Measurements from ENCODE around the gene NAGK. TPM values are rescaled to one million over a fixed set of nuclear protein-coding genes. Genes with fewer than 3 reads are reported as not detected.

The NAGK gene
- total RNA-seq, 1 donor from 2014 or later: 46.7 TPM

DNA sequence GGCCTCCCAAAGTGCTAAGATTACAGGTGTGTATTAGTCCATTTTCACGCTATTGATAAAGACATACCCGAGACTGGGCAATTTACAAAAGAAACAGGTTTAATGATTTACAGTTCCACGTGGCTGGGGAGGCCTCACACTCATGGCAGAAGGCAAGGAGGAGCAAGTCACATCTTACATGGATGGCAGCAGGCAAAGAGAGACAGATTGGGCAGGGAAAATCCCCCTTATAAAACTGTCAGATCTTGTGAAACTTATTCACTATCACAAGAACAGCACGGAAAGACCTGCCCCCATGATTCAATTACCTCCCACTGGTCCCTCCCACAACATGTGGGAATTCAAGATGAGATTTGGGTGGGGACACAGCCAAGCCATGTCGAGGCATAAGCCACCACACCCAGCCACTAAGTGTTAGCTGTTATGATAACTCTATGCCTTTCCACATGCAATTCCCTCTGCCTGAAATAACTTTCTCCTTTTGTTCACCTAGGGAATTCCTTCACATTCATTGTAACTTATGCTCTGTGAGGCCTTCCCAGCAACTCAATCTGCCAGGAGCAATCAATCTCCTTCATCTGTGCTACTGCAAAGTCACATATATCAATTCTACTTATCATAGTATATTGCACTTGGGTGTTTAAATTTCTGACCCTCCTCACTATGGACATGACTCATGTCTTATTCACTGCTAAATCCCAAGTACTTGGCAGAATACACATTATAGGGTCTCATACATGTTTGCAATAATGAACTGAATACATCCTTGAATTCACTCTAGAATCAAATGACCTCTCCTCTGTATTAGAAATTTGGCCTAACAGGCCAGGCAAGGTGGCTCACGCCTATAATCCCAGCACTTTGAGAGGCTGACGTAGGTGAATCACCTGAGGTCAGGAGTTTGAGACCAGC lies 54.2 kb downstream of the NAGK start:
- intact Hi-C loops (cut with micrococcal nuclease): no loop called here
- Histone ChIP-seq H3K27ac (replicated peaks) (no peak overlapping the region), H3K4me1 (peaks cover 19% of the 10 kb centered on the region), H3K36me3 (peaks cover 55% of the 10 kb centered on the region), H3K4me3 (no peak overlapping the region), H3K27me3 (ENCODE audit: low read depth) (no peaks in the 10 kb centered on the region), H3K9me3 (replicated peaks) (no peaks in the 10 kb centered on the region)
- no peak for TF ChIP-seq CTCF (IDR thresholded peaks at IDR 0.05; ENCODE audit: borderline replicate concordance)
- DNase-seq: no peak

DNA sequence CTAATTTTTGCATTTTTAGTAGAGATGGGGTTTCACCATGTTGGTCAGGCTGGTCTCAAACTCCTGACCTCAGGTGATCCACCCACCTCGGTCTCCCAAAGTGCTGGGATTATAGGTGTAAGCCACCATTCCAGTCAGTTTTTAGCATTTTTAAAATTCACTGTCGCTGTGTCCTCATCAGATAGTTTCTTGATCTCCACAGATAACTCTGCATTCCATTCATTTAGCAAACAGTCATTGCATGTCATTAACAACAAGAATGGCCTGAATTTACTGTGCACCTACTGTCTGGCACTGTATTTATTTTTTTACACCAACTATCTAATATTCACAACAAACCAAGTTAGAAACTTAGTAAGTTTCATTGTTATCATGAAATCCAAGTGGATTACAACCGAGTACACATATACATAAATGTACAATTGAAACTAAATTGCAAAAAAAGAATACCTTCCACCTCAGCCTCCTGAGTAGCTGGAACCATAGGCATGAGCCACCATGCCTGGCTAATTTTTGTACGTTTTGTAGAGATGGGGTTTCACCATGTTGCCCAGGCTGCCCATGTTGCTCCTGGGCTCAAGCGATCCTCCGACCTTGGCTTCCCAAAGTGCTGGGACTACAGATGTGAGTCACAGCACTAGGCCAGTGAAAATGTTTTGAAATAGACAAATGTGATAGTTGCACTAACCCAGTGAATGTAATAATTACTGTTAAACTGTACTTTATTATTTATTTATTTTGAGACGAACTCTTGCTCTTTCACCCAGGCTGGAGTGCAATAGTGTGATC lies 57.3 kb downstream of the NAGK start:
- TF ChIP-seq CTCF (IDR thresholded peaks at IDR 0.05; ENCODE audit: borderline replicate concordance): no peak
- no peak overlapping the region for H3K4me3 ChIP-seq
- H3K4me1 ChIP-seq: peaks cover 35% of the 10 kb centered on the region
- no peak for DNase-seq
- H3K9me3 ChIP-seq (replicated peaks): no peaks in the 10 kb centered on the region
- peaks cover 28% of the 10 kb centered on the region for H3K36me3 ChIP-seq
- intact Hi-C loops (cut with micrococcal nuclease): no loop called here
- no peaks in the 10 kb centered on the region for H3K27me3 ChIP-seq (ENCODE audit: low read depth)
- no peak overlapping the region for H3K27ac ChIP-seq (replicated peaks)

- H3K27ac ChIP-seq (replicated peaks): no peak overlapping the region
- peaks cover 21% of the 10 kb centered on the region for H3K36me3 ChIP-seq
- no peak for DNase-seq
- no peaks in the 10 kb centered on the region for H3K27me3 ChIP-seq (ENCODE audit: low read depth)
- intact Hi-C loops (cut with micrococcal nuclease): no loop called here
- no peaks in the 10 kb centered on the region for H3K9me3 ChIP-seq (replicated peaks)
- no peak for TF ChIP-seq CTCF (IDR thresholded peaks at IDR 0.05; ENCODE audit: borderline replicate concordance)
- no peak overlapping the region for H3K4me3 ChIP-seq
- H3K4me1 ChIP-seq: peaks cover 48% of the 10 kb centered on the region
Measured at GRCh38 chr2:71126957-71127356, 58.5 kb downstream of the NAGK start.

Other genes with a start within 250 kb of the NAGK start
- gene CLEC4F, start 248.0 kb upstream of the NAGK start, total RNA-seq: not detected
- not detected for gene CD207, start 232.8 kb upstream of the NAGK start, total RNA-seq
- gene VAX2, start 168.1 kb upstream of the NAGK start, total RNA-seq: 0.36 TPM
- not detected for gene ATP6V1B1, start 132.7 kb upstream of the NAGK start, total RNA-seq
- gene ANKRD53, start 90.0 kb upstream of the NAGK start, total RNA-seq: 0.33 TPM
- gene TEX261, start 73.8 kb upstream of the NAGK start, total RNA-seq: 50.7 TPM
- 39.7 TPM for gene MCEE, start 61.6 kb downstream of the NAGK start, total RNA-seq
- 20.7 TPM for gene MPHOSPH10, start 62.0 kb downstream of the NAGK start, total RNA-seq
- 76.6 TPM for gene PAIP2B, start 158.5 kb downstream of the NAGK start, total RNA-seq